Epithelial cell of proximal tubule (primary cell): ENCODE results near the gene IFITM2. TPM values are rescaled to one million over a fixed set of nuclear protein-coding genes. Genes with fewer than 3 reads are reported as not detected.
"Not testable (repeated sequence)": the region's sequence is repeated elsewhere in the genome, so short reads cannot be mapped to it uniquely, and the experiment has no call there.

Experiments used
- DNase-seq: peaks from one replicate; pipeline ENCODE4 v3.0.0-alpha.2; 2011; ENCODE audit warnings: low read depth
- H3K4me3 ChIP-seq: 2 replicates; pipeline ENCODE4 v1.5.1; 2011; ENCODE audit warnings: low read depth, mild to moderate bottlenecking, low read length
- CTCF ChIP-seq: conservative IDR thresholded peaks from 2 replicates; pipeline ENCODE4 v1.5.1; 2012; ENCODE audit warnings: low read depth, mild to moderate bottlenecking, low read length
- total RNA-seq: library from RNA; depleted of rRNA; stranded (reverse); fragments of >200 nt; gene quantifications from 2 replicates; pipeline ENCODE4 v1.2.3, GENCODE V29; 2015

IFITM2 gene
- total RNA-seq, 1 donor from 2014 or later, result 177 TPM

- H3K4me3 ChIP-seq, result no peak overlapping the region
- TF ChIP-seq CTCF, result no peak
- no peak for DNase-seq
These were observed 30.1 kb downstream of the IFITM2 start for GRCh38 chr11:337711-338110.

GRCh38 chr11:339963-340362 is 32.3 kb downstream of the IFITM2 start:
- DNase-seq, result no peak
- TF ChIP-seq CTCF, result no peak
- no peak overlapping the region for H3K4me3 ChIP-seq

- DNase-seq, result no peak
- H3K4me3 ChIP-seq, result no peak overlapping the region
- TF ChIP-seq CTCF, result no peak
These were observed 33.2 kb downstream of the IFITM2 start for GRCh38 chr11:340539-341512.

GRCh38 chr11:342328-342727 is 34.7 kb downstream of the IFITM2 start:
- no peak for DNase-seq
- no peak overlapping the region for H3K4me3 ChIP-seq
- no peak for TF ChIP-seq CTCF

- no peak for TF ChIP-seq CTCF
- no peak for DNase-seq
- no peak overlapping the region for H3K4me3 ChIP-seq
These were observed 37.4 kb downstream of the IFITM2 start for GRCh38 chr11:344836-345578.

- DNase-seq, result no peak
- H3K4me3 ChIP-seq, result no peak overlapping the region
- TF ChIP-seq CTCF, result no peak
These were observed 38.9 kb downstream of the IFITM2 start for GRCh38 chr11:346529-346928.

GRCh38 chr11:349270-349954 is 41.8 kb downstream of the IFITM2 start:
- H3K4me3 ChIP-seq, result not testable (repeated sequence)

GRCh38 chr11:350033-350722 is 42.6 kb downstream of the IFITM2 start:
- H3K4me3 ChIP-seq, DNase-seq: not testable (repeated sequence)

More at GRCh38 chr11:349270-349954, 41.8 kb downstream of the IFITM2 start:
- DNase-seq, result not testable (repeated sequence)
